SJCRH30 (cell line): ENCODE measurements around the gene DNPEP. TPM values are rescaled to one million over a fixed set of nuclear protein-coding genes. Genes with fewer than 3 reads are reported as not detected.

Source experiments
- DNase-seq, 2 experiments: peaks; one replicate each; pipeline ENCODE4 v3.0.0-alpha.2; 2015 to 2020
- H3K27ac ChIP-seq: fragments of 250-450 bp; sonication (Bioruptor Pico); 2 replicates; pipeline ENCODE4 v1.5.1; 2020; ENCODE audit warnings: mild to moderate bottlenecking, moderate library complexity
- H3K27me3 ChIP-seq: fragments of 250-450 bp; sonication (Bioruptor Pico); 2 replicates; pipeline ENCODE4 v1.5.1; 2020; ENCODE audit warnings: mild to moderate bottlenecking, moderate library complexity
- H3K36me3 ChIP-seq: fragments of 250-450 bp; sonication (Bioruptor Pico); 2 replicates; pipeline ENCODE4 v1.5.1; 2020; ENCODE audit warnings: mild to moderate bottlenecking, moderate library complexity
- H3K4me1 ChIP-seq: fragments of 250-450 bp; sonication (Bioruptor Pico); 2 replicates; pipeline ENCODE4 v1.5.1; 2020; ENCODE audit warnings: mild to moderate bottlenecking, moderate library complexity
- H3K4me3 ChIP-seq: fragments of 250-450 bp; sonication (Bioruptor Pico); 2 replicates; pipeline ENCODE4 v1.5.1; 2020; ENCODE audit warnings: mild to moderate bottlenecking, moderate library complexity
- H3K9me3 ChIP-seq: fragments of 250-450 bp; sonication (Bioruptor Pico); replicated peaks from 2 replicates; pipeline ENCODE4 v1.5.1; 2020; ENCODE audit warnings: mild to moderate bottlenecking, moderate library complexity
- total RNA-seq: library from RNA; depleted of rRNA; stranded (reverse); fragments of >200 nt; shearing (Covaris generic); gene quantifications from 2 replicates; pipeline ENCODE4 v1.2.3, GENCODE V29; 2014; rRNA removed

The DNPEP gene
- total RNA-seq: 29.5 and 33.1 TPM in 2 replicates

DNA sequence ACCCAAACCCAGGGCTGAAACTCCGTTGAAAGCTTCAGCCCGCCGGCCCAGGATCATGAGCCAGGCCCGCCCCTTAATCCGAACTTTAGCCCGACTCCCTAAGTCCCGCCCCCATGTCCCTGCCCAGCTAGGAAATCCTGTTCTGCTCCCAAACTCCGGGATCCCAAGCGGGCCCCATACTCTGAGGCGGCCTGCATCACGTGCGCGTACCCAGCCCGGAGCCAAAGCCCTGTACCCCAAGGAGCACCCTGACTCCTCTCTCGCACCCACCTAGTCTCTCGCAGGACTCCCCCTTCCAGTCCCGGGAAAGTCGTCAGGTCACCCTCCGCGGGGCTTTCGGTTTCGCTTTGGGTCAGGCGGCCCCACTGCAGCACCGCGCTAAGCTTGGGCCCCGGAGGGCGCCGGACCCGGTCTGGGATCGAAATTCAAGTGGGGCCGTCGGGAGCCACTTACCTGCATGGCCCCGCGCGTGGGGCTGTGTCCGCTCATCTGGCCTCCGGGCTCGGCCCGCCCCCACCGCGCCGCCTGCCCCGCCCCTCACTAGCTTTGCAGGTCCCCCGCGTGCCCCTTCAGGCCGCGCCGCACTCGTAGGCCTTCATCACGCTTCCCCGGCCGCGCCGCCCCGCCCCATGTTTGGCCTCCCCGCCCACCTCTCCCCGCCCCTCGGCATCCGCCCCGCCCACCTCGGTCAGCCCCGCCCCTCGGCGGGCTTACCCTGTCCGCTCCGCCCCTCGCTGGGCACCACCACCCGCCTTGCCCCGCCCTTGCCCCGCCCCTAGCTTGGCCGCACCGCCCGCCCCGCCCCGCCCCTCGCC, at the start of gene DNPEP:
Gene DNPEP (minus strand): TSS at position 607 of the 815 bp plus-strand sequence. CDS start 118 bp downstream, at position 489.
- Histone ChIP-seq H3K4me1 (peaks cover 5% of the 10 kb centered on the region; the same call in 1 of the 2 replicates), H3K4me3 (peak within 1 kb of the TSS; percentile 85), H3K27ac (peak within 1 kb of the TSS; percentile 64), H3K9me3 (no peaks in the 10 kb centered on the region), H3K27me3 (no peaks in the 10 kb centered on the region), H3K36me3 (peaks cover 5% of the 10 kb centered on the region; the same call in 1 of the 2 replicates)
- DNase-seq: peak; percentile 88 to 91

- Histone ChIP-seq H3K36me3 (no peaks in the 10 kb centered on the region), H3K4me1 (peaks cover 36% of the 10 kb centered on the region), H3K4me3 (no peak overlapping the region), H3K9me3 (no peaks in the 10 kb centered on the region), H3K27me3 (no peaks in the 10 kb centered on the region), H3K27ac (no peak overlapping the region)
- no peak for DNase-seq
Measured at GRCh38 chr2:219437141-219437540, 49.4 kb upstream of the DNPEP start.

- no peak overlapping the region for H3K27ac ChIP-seq
- peaks cover 36% of the 10 kb centered on the region for H3K4me1 ChIP-seq
- H3K36me3 ChIP-seq: no peaks in the 10 kb centered on the region
- H3K27me3 ChIP-seq: no peaks in the 10 kb centered on the region
- no peak overlapping the region for H3K4me3 ChIP-seq
- H3K9me3 ChIP-seq: no peaks in the 10 kb centered on the region
- DNase-seq: no peak
Measured at GRCh38 chr2:219436491-219436890, 48.8 kb upstream of the DNPEP start.

DNA sequence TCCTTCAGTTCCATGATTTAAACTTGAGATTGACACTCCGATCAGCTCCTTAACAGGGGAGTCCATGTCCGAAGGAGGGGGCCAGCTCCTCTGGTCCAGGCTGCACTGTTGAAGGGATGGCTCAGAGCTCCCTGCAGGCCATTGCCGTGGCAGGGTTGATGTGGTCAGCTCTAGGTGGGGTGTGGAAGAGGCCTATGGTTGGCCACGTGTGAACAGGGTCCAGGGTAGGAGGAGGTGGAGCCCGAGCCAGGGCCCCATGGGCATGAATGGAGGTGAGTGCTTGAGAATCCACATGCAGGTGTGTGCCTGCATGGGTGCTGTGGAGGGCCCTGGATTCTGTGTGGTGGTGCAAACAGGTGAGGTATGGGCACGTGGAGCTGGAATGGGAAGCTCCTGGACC, 48.0 kb upstream of the DNPEP start:
- Histone ChIP-seq H3K4me3 (no peak overlapping the region), H3K27me3 (no peaks in the 10 kb centered on the region), H3K27ac (no peak overlapping the region), H3K4me1 (peaks cover 34% of the 10 kb centered on the region), H3K9me3 (no peaks in the 10 kb centered on the region), H3K36me3 (no peaks in the 10 kb centered on the region)
- no peak for DNase-seq

DNA sequence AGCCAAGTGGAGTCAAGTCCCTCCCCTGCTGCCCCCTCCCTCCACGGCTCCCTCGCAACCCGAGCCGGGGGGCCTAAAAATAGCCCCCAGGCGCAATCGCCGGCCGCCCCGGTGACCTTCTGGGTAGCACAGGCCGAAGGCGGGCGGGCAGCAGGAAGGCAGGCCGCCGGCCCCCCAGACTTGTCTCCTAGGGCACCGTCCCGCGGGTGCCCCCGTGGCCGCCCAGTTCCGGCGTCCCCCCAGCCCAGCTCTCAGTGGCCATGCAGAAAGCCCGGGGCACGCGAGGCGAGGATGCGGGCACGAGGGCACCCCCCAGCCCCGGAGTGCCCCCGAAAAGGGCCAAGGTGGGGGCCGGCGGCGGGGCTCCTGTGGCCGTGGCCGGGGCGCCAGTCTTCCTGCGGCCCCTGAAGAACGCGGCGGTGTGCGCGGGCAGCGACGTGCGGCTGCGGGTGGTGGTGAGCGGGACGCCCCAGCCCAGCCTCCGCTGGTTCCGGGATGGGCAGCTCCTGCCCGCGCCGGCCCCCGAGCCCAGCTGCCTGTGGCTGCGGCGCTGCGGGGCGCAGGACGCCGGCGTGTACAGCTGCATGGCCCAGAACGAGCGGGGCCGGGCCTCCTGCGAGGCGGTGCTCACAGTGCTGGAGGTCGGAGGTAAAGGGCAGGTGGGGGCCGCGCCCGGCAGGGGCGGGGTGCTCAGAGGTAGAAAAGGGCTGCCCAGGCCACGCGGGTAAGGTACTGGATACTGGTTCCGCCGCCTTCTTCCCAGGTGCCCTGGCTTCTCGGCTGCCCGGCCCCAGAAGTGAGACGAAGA, 47.2 kb upstream of the DNPEP start, which contains the start of gene SPEG:
Gene SPEG (plus strand): TSS at position 126 of the 808 bp plus-strand sequence. CDS start 135 bp downstream, at position 261.
- Histone ChIP-seq H3K36me3 (no peaks in the 10 kb centered on the region), H3K4me3 (peak within 1 kb of the TSS; percentile 48), H3K27ac (peak within 1 kb of the TSS; percentile 50), H3K9me3 (no peaks in the 10 kb centered on the region), H3K4me1 (peaks cover 33% of the 10 kb centered on the region), H3K27me3 (no peaks in the 10 kb centered on the region)
- DNase-seq: no peak

GRCh38 chr2:219434468-219434717, 46.7 kb upstream of the DNPEP start:
- Histone ChIP-seq H3K27me3 (no peaks in the 10 kb centered on the region), H3K9me3 (no peaks in the 10 kb centered on the region), H3K4me1 (peaks cover 29% of the 10 kb centered on the region), H3K4me3 (peak overlapping the region; percentile 48), H3K36me3 (no peaks in the 10 kb centered on the region), H3K27ac (peak overlapping the region; percentile 50)
- peak in 1 of 2 experiments; percentile 60 for DNase-seq

DNA sequence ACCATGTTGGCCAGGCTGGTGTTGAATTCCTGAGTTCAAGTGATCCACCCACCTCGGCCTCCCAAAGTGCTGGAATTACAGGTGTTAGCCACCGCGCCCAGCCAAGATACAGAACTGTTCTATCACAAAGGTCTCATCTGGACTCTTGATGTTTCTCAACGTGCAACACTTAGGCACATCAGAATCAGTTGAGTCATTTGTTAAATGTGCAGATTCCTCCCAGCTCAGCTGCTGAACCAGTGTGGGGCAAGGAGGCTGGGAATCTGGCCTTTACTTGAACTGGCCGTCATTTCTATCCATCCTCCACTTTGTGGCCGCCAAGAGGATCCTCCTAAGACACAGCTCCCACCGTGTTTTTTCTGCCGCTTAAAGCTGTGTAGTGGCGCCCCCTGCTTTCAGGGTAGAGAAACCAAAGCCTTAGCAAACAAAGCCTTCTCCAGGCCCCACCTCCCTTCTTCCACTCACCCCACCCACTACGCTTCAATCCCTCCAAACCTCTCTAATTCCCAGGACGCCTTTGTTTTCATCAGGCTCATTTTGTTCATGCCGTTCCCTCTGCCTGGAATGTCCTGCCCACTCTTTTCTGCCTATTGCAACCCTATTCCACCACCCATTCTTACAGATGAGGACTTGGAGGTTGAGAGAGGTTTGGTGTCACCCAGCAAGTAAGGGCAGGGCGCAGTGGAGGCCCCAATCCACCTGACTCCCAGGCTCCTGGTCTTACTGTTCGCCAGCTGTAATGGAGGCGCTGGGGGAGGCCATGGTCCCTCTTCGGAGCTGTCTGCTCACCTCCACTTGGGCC, 46.2 kb upstream of the DNPEP start:
- H3K4me1 ChIP-seq: peaks cover 24% of the 10 kb centered on the region
- H3K4me3 ChIP-seq: peak overlapping the region; percentile 48
- H3K27ac ChIP-seq: peak overlapping the region; percentile 50
- peak; percentile 82 to 91 for DNase-seq
- H3K27me3 ChIP-seq: no peaks in the 10 kb centered on the region
- no peaks in the 10 kb centered on the region for H3K36me3 ChIP-seq
- no peaks in the 10 kb centered on the region for H3K9me3 ChIP-seq

DNA sequence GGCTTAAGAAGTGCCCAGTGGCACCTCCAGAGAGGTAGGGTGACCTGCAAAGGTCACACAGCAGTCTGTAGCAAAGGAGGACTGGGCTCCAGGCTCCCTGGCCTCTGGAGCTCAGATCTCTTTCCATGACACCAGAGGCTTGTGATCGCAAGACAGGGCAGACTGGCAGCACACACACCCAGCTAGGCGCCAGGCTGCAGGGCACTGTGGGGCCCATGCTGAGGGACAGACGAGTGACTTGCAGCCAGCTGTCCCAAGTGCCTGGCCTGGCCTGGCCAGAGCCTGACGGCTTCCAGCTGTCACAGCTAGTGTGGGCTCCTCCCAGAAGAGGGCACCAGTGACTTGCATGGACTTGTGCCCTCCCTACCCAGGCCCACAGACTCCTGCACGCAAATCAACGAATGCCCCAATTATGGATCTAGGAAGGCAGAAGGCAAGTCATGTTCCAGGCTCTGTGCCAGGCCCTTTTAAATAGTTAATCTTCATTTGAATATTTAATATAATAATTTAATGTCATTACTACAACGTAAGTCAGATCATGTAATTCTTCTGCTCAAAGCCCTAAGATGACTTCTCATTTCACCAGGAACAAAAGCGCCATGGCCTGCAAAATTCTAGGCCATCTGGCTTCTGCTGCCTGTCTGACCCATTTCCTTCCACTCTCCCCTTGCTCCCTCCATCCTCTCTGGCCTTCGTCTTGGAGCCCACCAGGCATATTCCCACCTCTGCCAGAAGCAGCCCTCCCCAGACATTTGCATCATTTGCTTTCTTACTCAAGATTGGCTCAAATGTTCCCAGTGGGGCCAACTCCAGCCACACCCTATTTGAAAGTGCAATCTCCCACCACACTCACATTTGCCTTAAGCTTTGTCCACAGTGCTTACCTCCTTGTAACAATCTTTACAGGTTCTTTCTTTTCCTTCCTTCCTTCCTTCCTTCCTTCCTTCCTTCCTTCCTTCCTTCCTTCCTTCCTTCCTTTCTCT, 43.2 kb upstream of the DNPEP start:
- Histone ChIP-seq H3K36me3 (no peaks in the 10 kb centered on the region), H3K4me1 (peaks cover 23% of the 10 kb centered on the region), H3K9me3 (no peaks in the 10 kb centered on the region), H3K27me3 (no peaks in the 10 kb centered on the region), H3K27ac (no peak overlapping the region), H3K4me3 (no peak overlapping the region)
- peak; percentile 61 to 80 for DNase-seq

DNA sequence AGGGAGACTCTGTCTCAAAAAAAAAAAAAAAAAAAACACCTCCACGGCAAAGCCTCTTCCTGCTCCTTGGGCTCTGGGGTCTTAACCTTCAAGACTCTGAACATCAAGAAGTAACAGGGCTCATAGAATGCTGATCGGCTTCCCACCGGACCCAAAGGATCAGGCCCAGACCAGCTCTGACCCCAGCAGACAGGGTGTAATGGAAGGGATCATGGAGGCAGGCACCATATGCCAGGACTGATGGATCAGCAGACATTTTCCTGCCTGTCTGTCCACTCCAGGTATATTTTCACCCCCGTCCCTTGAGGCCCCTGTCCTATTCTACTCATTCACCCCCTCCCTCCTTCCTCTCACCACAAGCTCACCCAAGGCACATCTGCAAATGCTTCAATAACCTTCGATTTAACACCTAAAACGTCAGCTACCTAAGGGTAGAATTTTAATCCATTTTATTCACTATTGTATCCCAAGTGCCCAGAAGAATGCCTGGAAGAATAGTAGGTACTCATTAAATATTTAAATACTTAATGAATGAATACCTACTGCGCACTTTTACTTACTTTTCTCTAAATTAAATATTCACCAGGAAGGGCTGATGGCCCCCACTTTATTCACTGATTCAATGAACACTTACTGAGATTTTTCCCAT, 42.4 kb upstream of the DNPEP start:
- H3K27me3 ChIP-seq: no peaks in the 10 kb centered on the region
- peaks cover 23% of the 10 kb centered on the region for H3K4me1 ChIP-seq
- no peak overlapping the region for H3K4me3 ChIP-seq
- H3K36me3 ChIP-seq: no peaks in the 10 kb centered on the region; the same call in 1 of the 2 replicates
- DNase-seq: no peak
- H3K27ac ChIP-seq: no peak overlapping the region
- no peaks in the 10 kb centered on the region for H3K9me3 ChIP-seq

GRCh38 chr2:219428469-219428868, 40.8 kb upstream of the DNPEP start:
- no peaks in the 10 kb centered on the region for H3K9me3 ChIP-seq
- H3K4me1 ChIP-seq: peaks cover 14% of the 10 kb centered on the region
- H3K4me3 ChIP-seq: no peak overlapping the region
- H3K27ac ChIP-seq: no peak overlapping the region
- no peaks in the 10 kb centered on the region for H3K27me3 ChIP-seq
- peaks cover 13% of the 10 kb centered on the region for H3K36me3 ChIP-seq
- DNase-seq: no peak

DNA sequence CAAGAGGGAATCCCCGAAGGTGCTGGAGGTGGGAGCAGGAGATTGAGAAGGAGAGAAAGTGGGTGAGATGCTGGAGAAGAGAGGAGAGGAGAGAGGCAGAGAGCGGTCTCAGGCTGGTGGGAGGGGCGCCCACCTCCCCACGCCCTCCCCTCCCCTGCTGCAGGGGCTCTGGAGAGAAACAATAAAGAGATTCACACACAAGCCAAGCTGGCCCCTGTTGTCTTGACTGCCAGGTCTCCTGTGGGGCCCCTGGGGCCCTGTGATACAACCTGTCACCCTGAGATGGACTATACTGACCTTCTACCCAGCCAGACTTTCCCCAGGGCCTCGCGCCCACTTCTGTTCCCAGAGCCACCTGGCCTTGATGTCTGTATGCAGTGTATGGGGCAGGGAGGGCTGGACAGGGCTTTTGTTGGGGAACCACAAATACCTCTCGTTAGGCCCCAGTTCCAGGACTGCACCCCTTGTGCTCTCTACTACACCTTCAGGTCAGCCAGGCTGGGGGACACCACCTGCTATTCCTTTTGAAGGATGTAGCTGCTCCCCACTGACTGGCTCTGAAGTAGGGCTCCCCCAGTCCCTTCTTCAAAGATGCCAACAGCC, 38.9 kb upstream of the DNPEP start:
- H3K27me3 ChIP-seq: no peaks in the 10 kb centered on the region
- H3K36me3 ChIP-seq: peaks cover 23% of the 10 kb centered on the region
- DNase-seq: no peak
- H3K4me1 ChIP-seq: peaks cover 14% of the 10 kb centered on the region
- no peak overlapping the region for H3K4me3 ChIP-seq
- no peak overlapping the region for H3K27ac ChIP-seq
- no peaks in the 10 kb centered on the region for H3K9me3 ChIP-seq

DNA sequence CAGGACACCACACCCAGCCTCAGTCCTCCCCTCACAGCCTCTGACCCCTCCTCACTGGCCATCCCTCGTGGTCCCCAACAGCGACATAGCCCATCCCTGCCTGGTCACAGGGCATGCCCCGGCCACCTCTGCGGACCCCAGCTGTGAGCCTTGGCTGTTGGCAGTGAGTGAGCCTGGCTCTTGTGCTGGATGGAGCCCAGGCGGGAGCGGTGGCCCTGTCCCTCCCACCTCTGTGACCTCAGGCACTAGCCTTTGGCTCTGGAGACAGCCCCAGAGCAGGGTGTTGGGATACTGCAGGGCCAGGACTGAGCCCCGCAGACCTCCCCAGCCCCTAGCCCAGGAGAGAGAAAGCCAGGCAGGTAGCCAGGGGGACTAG, 38.3 kb upstream of the DNPEP start:
- H3K36me3 ChIP-seq: peaks cover 25% of the 10 kb centered on the region
- H3K4me1 ChIP-seq: peaks cover 13% of the 10 kb centered on the region
- DNase-seq: no peak
- no peak overlapping the region for H3K4me3 ChIP-seq
- no peaks in the 10 kb centered on the region for H3K9me3 ChIP-seq
- no peaks in the 10 kb centered on the region for H3K27me3 ChIP-seq
- no peak overlapping the region for H3K27ac ChIP-seq
